H1 (cell line): Measurements from ENCODE around the gene DCP1B. TPM values are rescaled to one million over a fixed set of nuclear protein-coding genes. Genes with fewer than 3 reads are reported as not detected.

Source experiments
- CTCF ChIA-PET: fragments of 300-600 bp; sonication (Branson Sonifier 250); formaldehyde crosslinking; loops from one replicate; lab custom pipeline; 2021; ENCODE audit not compliant: partially characterized antibody; lab: Charles Lee
- POLR2A ChIA-PET: fragments of 300-600 bp; sonication (Branson Sonifier 250); formaldehyde crosslinking; loops from one replicate; lab custom pipeline; 2021; ENCODE audit warnings: inconsistent platforms; ENCODE audit not compliant: partially characterized antibody; lab: Charles Lee
- DNase-seq, 2 experiments: peaks; one replicate each; pipeline versions ENCODE4 v3.0.0 to v3.0.0-alpha.2; 2010 to 2022; ENCODE audit warnings: low spot score in 2 of 2, low read depth in 1 of 2, mixed read lengths in 1 of 2
- FAIRE-seq: peaks from 2 replicates; lab custom pipeline; 2011; peaks lifted over from hg19 to GRCh38; lab: Jason Lieb, UNC
- H2AFZ ChIP-seq: 2 replicates; pipeline ENCODE4 v1.8.1; 2012; ENCODE audit warnings: low read length, inconsistent platforms
- H2AK5ac ChIP-seq: 2 replicates; pipeline ENCODE4 v1.6.1; 2013; ENCODE audit warnings: low read depth, low read length
- H2BK120ac ChIP-seq: replicated peaks from 2 replicates; pipeline ENCODE3; 2013; ENCODE audit warnings: low read depth, low read length, inconsistent platforms
- H2BK12ac ChIP-seq: 2 replicates; pipeline ENCODE4 v1.6.1; 2013; ENCODE audit warnings: low read depth, low read length
- H2BK15ac ChIP-seq: 2 replicates; pipeline ENCODE4 v1.6.1; 2013; ENCODE audit warnings: low read length
- H2BK20ac ChIP-seq: 2 replicates; pipeline ENCODE4 v1.6.1; 2013; ENCODE audit warnings: low read length
- H2BK5ac ChIP-seq: 2 replicates; pipeline ENCODE4 v1.6.1; 2013; ENCODE audit warnings: low read depth, low read length
- H3K14ac ChIP-seq: 2 replicates; pipeline ENCODE4 v1.6.1; 2013; ENCODE audit warnings: inconsistent platforms; ENCODE audit not compliant: insufficient read length
- H3K18ac ChIP-seq: 2 replicates; pipeline ENCODE4 v1.6.1; 2013; ENCODE audit warnings: low read length; ENCODE audit errors: extremely low read depth
- H3K23ac ChIP-seq: 2 replicates; pipeline ENCODE4 v1.6.1; 2013; ENCODE audit warnings: inconsistent platforms; ENCODE audit not compliant: insufficient read length
- H3K23me2 ChIP-seq: 2 replicates; pipeline ENCODE4 v1.6.1; 2013; ENCODE audit warnings: low read depth, low read length
- H3K27ac ChIP-seq: 2 replicates; pipeline ENCODE4 v1.6.1; 2011; ENCODE audit warnings: low read depth, low read length, inconsistent platforms
- H3K27me3 ChIP-seq, 4 experiments: replicated peaks in 1 of 4; 1 replicate in 1 of 4; 2 replicates in 3 of 4; pipeline versions ENCODE4 v1.6.1 to v1.8.1; 2011 to 2013; ENCODE audit warnings: low read length in 3 of 4, mild to moderate bottlenecking in 3 of 4, inconsistent platforms in 2 of 4, mixed read lengths in 2 of 4, moderate library complexity in 1 of 4; ENCODE audit not compliant: control insufficient read depth in 3 of 4, insufficient read depth in 3 of 4; ENCODE audit errors: extremely low read depth in 1 of 4
- H3K36me3 ChIP-seq, 4 experiments: 2 replicates each; pipeline versions ENCODE4 v1.6.1 to v1.8.1; 2011 to 2013; ENCODE audit warnings: mild to moderate bottlenecking in 4 of 4, low read length in 3 of 4, moderate library complexity in 2 of 4, control low read depth in 1 of 4, inconsistent platforms in 1 of 4; ENCODE audit not compliant: insufficient read depth in 4 of 4, control insufficient read depth in 2 of 4
- H3K4ac ChIP-seq: replicated peaks from 2 replicates; pipeline ENCODE3; 2013; ENCODE audit warnings: low read length, low read depth, mixed read lengths, inconsistent platforms; ENCODE audit not compliant: insufficient read length
- H3K4me1 ChIP-seq, 4 experiments: replicated peaks in 1 of 4; 1 replicate in 1 of 4; 2 replicates in 3 of 4; pipeline versions ENCODE4 v1.6.1 to v1.8.1; 2011 to 2013; ENCODE audit warnings: low read length in 3 of 4, inconsistent platforms in 2 of 4, mixed read lengths in 1 of 4; ENCODE audit not compliant: insufficient read depth in 4 of 4, control insufficient read depth in 3 of 4
- H3K4me2 ChIP-seq, 2 experiments: 2 replicates each; pipeline versions ENCODE4 v1.6.1 to v1.8.1; 2011 to 2013; ENCODE audit warnings: low read depth in 2 of 2, low read length in 2 of 2, control low read depth in 1 of 2, inconsistent platforms in 1 of 2, mild to moderate bottlenecking in 1 of 2; ENCODE audit not compliant: insufficient read depth in 1 of 2
- H3K4me3 ChIP-seq, 4 experiments: fragments of 200-600, 300-600 bp in 1 of 4; sonication (generic), shearing (Covaris generic), sonication (Bioruptor Twin) in 1 of 4; 2 replicates each; pipeline versions ENCODE4 v1.5.1 to v1.8.1; 2011 to 2016; ENCODE audit warnings: low read length in 4 of 4, low read depth in 3 of 4, control low read depth in 2 of 4, inconsistent platforms in 2 of 4, mild to moderate bottlenecking in 2 of 4, mixed read lengths in 1 of 4, moderate library complexity in 1 of 4; ENCODE audit not compliant: insufficient read depth in 2 of 4; ENCODE audit errors: extremely low read depth in 1 of 4
- H3K56ac ChIP-seq: replicated peaks from 2 replicates; pipeline ENCODE3; 2013; ENCODE audit warnings: low read depth, mild to moderate bottlenecking, mixed read lengths, low read length, inconsistent platforms; ENCODE audit not compliant: insufficient read length
- H3K79me1 ChIP-seq: 2 replicates; pipeline ENCODE4 v1.6.1; 2013; ENCODE audit warnings: low read depth, low read length, control low read depth
- H3K79me2 ChIP-seq, 2 experiments: 2 replicates each; pipeline versions ENCODE4 v1.6.1 to v1.8.1; 2012 to 2013; ENCODE audit warnings: low read length in 2 of 2, mild to moderate bottlenecking in 2 of 2, inconsistent platforms in 1 of 2; ENCODE audit not compliant: insufficient read depth in 2 of 2, control insufficient read depth in 1 of 2
- H3K9ac ChIP-seq, 4 experiments: replicated peaks in 1 of 4; 1 replicate in 1 of 4; 2 replicates in 3 of 4; pipeline versions ENCODE4 v1.6.1 to v1.8.1; 2011 to 2013; ENCODE audit warnings: low read depth in 3 of 4, low read length in 3 of 4, control low read depth in 2 of 4, mild to moderate bottlenecking in 2 of 4, moderate library complexity in 2 of 4, inconsistent platforms in 1 of 4; ENCODE audit errors: extremely low read depth in 1 of 4
- H3K9me3 ChIP-seq, 2 experiments: 2 replicates each; pipeline versions ENCODE4 v1.6.1 to v1.8.1; 2012 to 2013; ENCODE audit warnings: mild to moderate bottlenecking in 2 of 2, moderate library complexity in 2 of 2, control low read depth in 1 of 2, inconsistent platforms in 1 of 2, low read depth in 1 of 2, low read length in 1 of 2, mixed read lengths in 1 of 2; ENCODE audit not compliant: insufficient read depth in 2 of 2
- H4K20me1 ChIP-seq, 2 experiments: replicated peaks in 1 of 2; 2 replicates each; pipeline versions ENCODE3 to v1.8.1; 2011 to 2013; ENCODE audit warnings: inconsistent platforms in 2 of 2, low read length in 2 of 2, mild to moderate bottlenecking in 1 of 2; ENCODE audit not compliant: insufficient read depth in 2 of 2, control insufficient read depth in 1 of 2
- H4K5ac ChIP-seq: 2 replicates; pipeline ENCODE4 v1.6.1; 2013; ENCODE audit warnings: low read length, low read depth, mixed read lengths, inconsistent platforms; ENCODE audit not compliant: insufficient read length
- H4K8ac ChIP-seq: 2 replicates; pipeline ENCODE4 v1.8.0; 2013; ENCODE audit warnings: mild to moderate bottlenecking, moderate library complexity, low read length, inconsistent platforms; ENCODE audit not compliant: insufficient read depth; ENCODE audit errors: extremely low read depth
- H4K91ac ChIP-seq: replicated peaks from 2 replicates; pipeline ENCODE3; 2013; ENCODE audit warnings: low read length, mixed read lengths, inconsistent platforms; ENCODE audit not compliant: insufficient read length
- CTBP2 ChIP-seq: IDR thresholded peaks from 2 replicates; pipeline ENCODE4 v1.7.0; 2011; ENCODE audit warnings: borderline replicate concordance, mild to moderate bottlenecking, moderate library complexity, mixed read lengths, low read length; ENCODE audit not compliant: insufficient read depth, insufficient read length
- HDAC6 ChIP-seq: IDR thresholded peaks from one replicate; pipeline ENCODE4 v1.7.1; 2012; ENCODE audit warnings: low read depth, mild to moderate bottlenecking, inconsistent platforms, low read length, moderate library complexity
- POU5F1 ChIP-seq: IDR thresholded peaks from 2 replicates; pipeline ENCODE4 v1.6.1; 2011; ENCODE audit warnings: low read depth, mild to moderate bottlenecking, low read length, moderate library complexity
- RFX5 ChIP-seq: IDR thresholded peaks from 2 replicates; pipeline ENCODE4 v1.6.1; 2011; ENCODE audit warnings: low read depth, low read length, improper control_type of control experiment, borderline replicate concordance
- WGBS, 2 experiments: shearing (Covaris generic) in 1 of 2; methylation state at CpG; one replicate each; pipeline versions ENCODE4 v1.1.6 to v1.1.7; 2013 to 2015; ENCODE audit warnings: low lambda C conversion rate in 2 of 2, mixed read lengths in 2 of 2, inconsistent platforms in 1 of 2, low coverage in 1 of 2, missing lambda C conversion rate in 1 of 2; ENCODE audit not compliant: insufficient replicate concordance in 2 of 2, insufficient coverage in 1 of 2, insufficient read length in 1 of 2; ENCODE audit errors: extremely low coverage in 1 of 2, missing lambda C conversion rate in 1 of 2; 5-methylcytosine and 5-hydroxymethylcytosine counted together
- polyA plus RNA-seq, 7 experiments: library from polyadenylated mRNA; depleted of rRNA in 3 of 7; stranded (reverse) in 5 of 7; unstranded in 2 of 7; fragments of >200 nt in 5 of 7; fragments of 200-250 nt in 2 of 7; gene quantifications; 1 replicate in 5 of 7; 2 replicates in 1 of 7; 4 replicates in 1 of 7; pipeline versions ENCODE4 v1.2.1 to v1.2.3, GENCODE V29; 2011 to 2013; ENCODE audit warnings: missing spikeins in 2 of 7, mixed read lengths in 2 of 7
- total RNA-seq: library from RNA; stranded (reverse); fragmentation: NEBNext Ultra II Directional; extraction: Animal tissue kit (Norgen Biotek cat#: 25700); gene quantifications from 2 replicates; pipeline ENCODE4 v1.2.1, GENCODE V29; 2021

DCP1B gene
- total and polyA plus RNA-seq, 2 of the 8 experiments (the other 6 are each of a cell fraction or from before 2014, with no cell fraction given): 14.8 to 29.0 TPM

DNA sequence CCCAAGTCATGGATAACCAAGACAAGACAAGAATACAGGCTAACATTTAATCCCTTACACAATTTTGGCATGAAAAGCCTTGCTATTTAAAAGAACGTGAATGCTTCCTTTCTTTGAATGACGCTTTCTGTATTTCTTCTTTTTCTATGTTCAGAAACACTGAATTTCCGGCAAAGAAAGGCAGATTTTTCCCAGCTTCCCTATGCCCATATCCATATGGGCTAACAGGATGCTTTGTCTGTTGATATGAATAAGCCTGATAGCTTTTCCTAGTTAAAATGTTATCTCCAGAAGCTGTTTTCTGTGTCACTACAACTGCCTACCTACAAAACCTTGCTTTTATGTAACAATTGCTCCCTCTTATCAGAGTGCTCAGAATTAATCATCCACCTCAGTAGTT, 47.5 kb downstream of the DCP1B start:
- WGBS, 2 experiments: 82% methylated on average over 3 of the region's 3 CpGs; no CpG with 5 or more reads in 1 of the 2 experiments
- no peak overlapping the region for H2BK5ac ChIP-seq
- no peaks in the 10 kb centered on the region for H3K79me2 ChIP-seq
- CTCF ChIA-PET: interaction anchor here (1.8 kb wide), 1 partner anchor 12 kb away, joined by 5 read pairs; no protein-coding TSS in a partner anchor
- no peak overlapping the region for H3K23ac ChIP-seq
- no peak overlapping the region for H2BK120ac ChIP-seq
- H3K14ac ChIP-seq: no peak overlapping the region
- H3K27me3 ChIP-seq: no peaks in the 10 kb centered on the region
- no peak overlapping the region for H3K9ac ChIP-seq
- POLR2A ChIA-PET: no interaction called here
- no peaks in the 10 kb centered on the region for H3K79me1 ChIP-seq
- H2BK15ac ChIP-seq: no peak overlapping the region
- H3K36me3 ChIP-seq: peaks cover 8 to 15% (median 12%) of the 10 kb centered on the region in 4 experiments; a peak in 5 of 8 replicates
- no peak overlapping the region for H3K4me3 ChIP-seq
- no peaks in the 10 kb centered on the region for H4K20me1 ChIP-seq
- H3K4me1 ChIP-seq: no peaks in the 10 kb centered on the region
- no peak overlapping the region for H4K5ac ChIP-seq
- DNase-seq (no peak), FAIRE-seq (no peak)
- no peak overlapping the region for H3K4me2 ChIP-seq
- H2BK20ac ChIP-seq: no peak overlapping the region
- no peak overlapping the region for H3K27ac ChIP-seq
- H2AK5ac ChIP-seq: no peak overlapping the region
- H3K56ac ChIP-seq: no peak overlapping the region
- no peaks in the 10 kb centered on the region for H3K23me2 ChIP-seq
- H3K9me3 ChIP-seq: no peaks in the 10 kb centered on the region
- H2BK12ac ChIP-seq: no peak overlapping the region
- H4K8ac ChIP-seq: no peak overlapping the region
- no peak overlapping the region for H3K4ac ChIP-seq
- no peak overlapping the region for H3K18ac ChIP-seq
- H4K91ac ChIP-seq: no peak overlapping the region
- no peak overlapping the region for H2AFZ ChIP-seq
- TF ChIP-seq RFX5 (no peak), HDAC6 (no peak), CTBP2 (no peak), POU5F1 (no peak)
